K562 (cell line): Measurements from ENCODE around the gene BCO2. TPM values are rescaled to one million over a fixed set of nuclear protein-coding genes. Genes with fewer than 3 reads are reported as not detected.

Experiments used
- ATAC-seq: fragments of 200-7000 bp; cut with Tn5 transposase; 3 replicates; pipeline ENCODE4 v1.9.1; 2020; ENCODE audit warnings: moderate library complexity
- BruUV-seq: library from RNA; stranded (reverse); fragments of 400-500 nt; replicated peaks from 2 replicates; lab custom pipeline; 2021; lab: Mats Ljungman, UMichigan
- CTCF ChIA-PET: fragments of 300-600 bp; formaldehyde crosslinking; extraction: SDS; loops from one replicate; lab custom pipeline; 2021; ENCODE audit warnings: low intra/inter-chr PET ratio; lab: Yijun Ruan, JAX
- POLR2A ChIA-PET: fragments of 300-600, 350-650 bp; sonication (Branson Sonifier 250); formaldehyde crosslinking; extraction: SDS; loops from one replicate; lab custom pipeline; 2021; ENCODE audit warnings: antibody characterized with exemption, inconsistent platforms; lab: Yijun Ruan, JAX
- DNase-seq, 4 experiments: peaks; one replicate each; pipeline versions ENCODE4 v3.0.0 to v3.0.0-alpha.2; 2011 to 2018; ENCODE audit warnings: low spot score in 3 of 4, mixed read lengths in 3 of 4; ENCODE audit errors: extremely low read depth in 1 of 4
- FAIRE-seq: peaks from 2 replicates; lab custom pipeline; 2011; peaks lifted over from hg19 to GRCh38; lab: Jason Lieb, UNC
- H2AFZ ChIP-seq: 2 replicates; pipeline ENCODE4 v1.6.0; 2011; ENCODE audit warnings: low read depth, low read length, control low read depth, inconsistent platforms
- H3K27ac ChIP-seq: fragments of 200-600 bp; 3 replicates; pipeline ENCODE4 v1.8.0; 2011; ENCODE audit warnings: low read depth, mild to moderate bottlenecking, control low read depth, inconsistent platforms, low read length, moderate library complexity, mixed read lengths; ENCODE audit errors: extremely low read depth
- H3K27me3 ChIP-seq, 2 experiments: fragments of 300-600 bp in 1 of 2; 2 replicates in 1 of 2; 3 replicates in 1 of 2; pipeline versions ENCODE4 v1.6.0 to v1.8.0; 2011; ENCODE audit warnings: inconsistent platforms in 2 of 2, low read length in 2 of 2, mild to moderate bottlenecking in 1 of 2, mixed read lengths in 1 of 2, moderate library complexity in 1 of 2; ENCODE audit not compliant: control insufficient read depth in 2 of 2, insufficient read depth in 2 of 2
- H3K36me3 ChIP-seq: fragments of 300-600 bp; 3 replicates; pipeline ENCODE4 v1.8.0; 2011; ENCODE audit warnings: mild to moderate bottlenecking, low read length, inconsistent platforms; ENCODE audit not compliant: control insufficient read depth, insufficient read depth
- H3K4me1 ChIP-seq, 2 experiments: fragments of 200-600 bp in 1 of 2; replicated peaks in 1 of 2; 2 replicates in 1 of 2; 3 replicates in 1 of 2; pipeline versions ENCODE4 v1.5.1 to v1.8.0; 2011; ENCODE audit warnings: inconsistent platforms in 2 of 2, low read length in 2 of 2, mild to moderate bottlenecking in 1 of 2, mixed read lengths in 1 of 2, moderate library complexity in 1 of 2; ENCODE audit not compliant: control insufficient read depth in 2 of 2, insufficient read depth in 2 of 2
- H3K4me2 ChIP-seq: 2 replicates; pipeline ENCODE4 v1.6.1; 2011; ENCODE audit warnings: low read length, control low read depth, inconsistent platforms, mixed read lengths; ENCODE audit not compliant: insufficient read depth
- H3K4me3 ChIP-seq: fragments of 200-600 bp; sonication (generic), shearing (Covaris generic); 2 replicates; pipeline ENCODE4 v1.5.1; 2016; ENCODE audit warnings: control low read depth, inconsistent platforms
- H3K79me2 ChIP-seq: fragments of 200-600 bp; 3 replicates; pipeline ENCODE4 v1.8.0; 2011; ENCODE audit warnings: low read length, inconsistent platforms; ENCODE audit not compliant: control insufficient read depth, insufficient read depth
- H3K9ac ChIP-seq, 2 experiments: 2 replicates each; pipeline versions ENCODE4 v1.6.0 to v1.6.1; 2011; ENCODE audit warnings: low read depth in 2 of 2, low read length in 2 of 2, control low read depth in 1 of 2, inconsistent platforms in 1 of 2, mild to moderate bottlenecking in 1 of 2, mixed read lengths in 1 of 2; ENCODE audit not compliant: insufficient read depth in 1 of 2
- H3K9me1 ChIP-seq: one replicate; pipeline ENCODE4 v1.6.0; 2011; ENCODE audit warnings: inconsistent platforms, mild to moderate bottlenecking, low read length, moderate library complexity; ENCODE audit not compliant: control insufficient read depth, insufficient read depth
- H3K9me3 ChIP-seq: replicated peaks from 2 replicates; pipeline ENCODE4 v1.5.1; 2011; ENCODE audit warnings: low read depth, low read length, inconsistent platforms; ENCODE audit not compliant: control insufficient read depth, insufficient read depth
- H4K20me1 ChIP-seq: replicated peaks from 2 replicates; pipeline ENCODE4 v1.6.1; 2011; ENCODE audit warnings: low read length, inconsistent platforms, mixed read lengths; ENCODE audit not compliant: control insufficient read depth, insufficient read depth
- KHSRP ChIP-seq: fragments of 450-650 bp; IDR thresholded peaks from 2 replicates; pipeline ENCODE4 v1.6.1; 2017
- PRDM10 ChIP-seq: fragments of 450-650 bp; IDR thresholded peaks from 2 replicates; pipeline ENCODE4 v1.6.1; 2018; ENCODE audit not compliant: partially characterized antibody
- SIN3A ChIP-seq, 2 experiments: fragments of 150-350 bp in 1 of 2; IDR thresholded peaks; 2 replicates each; pipeline ENCODE4 v1.6.1; 2011 to 2016; ENCODE audit warnings: borderline replicate concordance in 2 of 2, low read depth in 2 of 2, low read length in 2 of 2, mild to moderate bottlenecking in 2 of 2, moderate library complexity in 2 of 2; ENCODE audit not compliant: control insufficient read depth in 1 of 2
- ZNF445 ChIP-seq: fragments of 250-450 bp; sonication (Bioruptor Pico); IDR thresholded peaks from 2 replicates; pipeline ENCODE4 v1.4.0; 2020; ENCODE audit warnings: low read depth, mild to moderate bottlenecking, moderate library complexity
- whole genome bisulfite sequencing: fragments of 100-300 bp; shearing (Covaris generic); methylation state at CpG from one replicate; pipeline ENCODE4 v1.1.6; 2016; ENCODE audit warnings: low coverage, mixed read lengths; ENCODE audit not compliant: insufficient coverage; ENCODE audit errors: missing lambda C conversion rate; 5-methylcytosine and 5-hydroxymethylcytosine counted together
- in situ Hi-C: fragments of 300-500 bp; cut with MboI; formaldehyde crosslinking; loops from 4 replicates; pipeline ENCODE4 v1.15.0; 2018; ENCODE audit warnings: inconsistent platforms, mixed read lengths
- intact Hi-C: fragments of 100-400 bp; cut with micrococcal nuclease; formaldehyde crosslinking; loops from 2 replicates; pipeline ENCODE4 v1.14.2; 2022
- polyA plus RNA-seq, 8 experiments: library from polyadenylated mRNA; depleted of rRNA in 4 of 8; stranded (reverse) in 5 of 8; unstranded in 3 of 8; fragments of >200 nt; fragmentation: Nextera tagmentation in 2 of 8; fragmentation: Illumina TruSeq in 1 of 8; extraction: Ambion mirVana in 2 of 8; extraction: Trizol in 1 of 8; gene quantifications; 2 replicates each; pipeline versions ENCODE4 v1.2.1 to v1.2.3, GENCODE V29; 2011 to 2014; ENCODE audit warnings: inconsistent platforms in 1 of 8, missing spikeins in 1 of 8
- total RNA-seq, 7 experiments: library from RNA; depleted of rRNA in 6 of 7; stranded (reverse); fragments of >200 nt in 6 of 7; fragmentation: Illumina TruSeq in 2 of 7; extraction: Trizol in 2 of 7; gene quantifications; 2 replicates each; pipeline versions ENCODE4 v1.2.1 to v1.2.3, GENCODE V29; 2011 to 2021; ENCODE audit warnings: low replicate concordance in 1 of 7
- TF ChIP-seq, protein P1 (sequence below): fragments of 450-650 bp; IDR thresholded peaks from 2 replicates; pipeline ENCODE4 v1.6.1; 2017; ENCODE audit warnings: antibody characterized with exemption, mild to moderate bottlenecking

Gene BCO2
- total and polyA plus RNA-seq, 9 of the 15 experiments (the other 6 are each of a cell fraction or from before 2014, with no cell fraction given) = 0.21 to 1.0 (median 0.47) TPM; not detected in 1

DNA sequence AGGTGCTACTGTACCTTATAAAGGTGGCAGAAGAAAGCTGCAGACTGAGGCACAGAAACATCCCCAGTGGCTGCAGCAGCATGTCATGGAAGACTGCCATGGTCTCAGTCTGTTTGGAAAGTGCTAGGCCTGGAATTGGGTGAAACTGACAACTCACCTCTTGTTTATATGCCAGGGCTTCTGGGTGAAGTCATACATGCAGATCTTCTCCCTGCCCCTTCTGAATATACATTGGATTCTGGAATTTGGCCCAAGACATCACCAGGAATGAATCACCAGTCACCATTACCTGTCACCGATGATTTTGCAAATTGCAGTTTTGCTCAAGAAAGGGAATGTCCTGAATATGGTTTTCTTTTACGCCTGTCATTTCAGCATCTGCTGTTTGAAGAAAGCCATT lies 85.2 kb downstream of the BCO2 start, which contains the start of gene PLET1:
PLET1 (minus strand) TSS at position 371 of the 400 bp plus-strand sequence; CDS start at position 100, 271 bp downstream.
- WGBS = 21% methylated on average over 2 of the region's 2 CpGs
- no peaks in the 10 kb centered on the region for H3K9me3 ChIP-seq
- H3K4me3 ChIP-seq = no peak within 1 kb of the TSS
- H3K4me1 ChIP-seq = peaks cover 0 to 2% of the 10 kb centered on the region in 2 experiments; a peak in 3 of 5 replicates
- POLR2A ChIA-PET = interaction anchor here (1.1 kb wide), 1 partner anchor 8 kb away, joined by 3 read pairs; no protein-coding TSS in a partner anchor
- no TSS peak for BruUV-seq
- no peaks in the 10 kb centered on the region; a peak in 2 of 5 replicates for H3K27me3 ChIP-seq
- H3K27ac ChIP-seq = no peak within 1 kb of the TSS
- no peaks in the 10 kb centered on the region for H3K36me3 ChIP-seq
- TF ChIP-seq ZNF445 (no peak), SIN3A (IDR thresholded peaks at IDR 0.05; ENCODE audit: borderline replicate concordance in 2 of 2, control insufficient read depth in 1 of 2, low read depth in 2 of 2, low read length in 2 of 2) (no peak), KHSRP (no peak), PRDM10 (no peak)
- TF ChIP-seq, protein P1, sequence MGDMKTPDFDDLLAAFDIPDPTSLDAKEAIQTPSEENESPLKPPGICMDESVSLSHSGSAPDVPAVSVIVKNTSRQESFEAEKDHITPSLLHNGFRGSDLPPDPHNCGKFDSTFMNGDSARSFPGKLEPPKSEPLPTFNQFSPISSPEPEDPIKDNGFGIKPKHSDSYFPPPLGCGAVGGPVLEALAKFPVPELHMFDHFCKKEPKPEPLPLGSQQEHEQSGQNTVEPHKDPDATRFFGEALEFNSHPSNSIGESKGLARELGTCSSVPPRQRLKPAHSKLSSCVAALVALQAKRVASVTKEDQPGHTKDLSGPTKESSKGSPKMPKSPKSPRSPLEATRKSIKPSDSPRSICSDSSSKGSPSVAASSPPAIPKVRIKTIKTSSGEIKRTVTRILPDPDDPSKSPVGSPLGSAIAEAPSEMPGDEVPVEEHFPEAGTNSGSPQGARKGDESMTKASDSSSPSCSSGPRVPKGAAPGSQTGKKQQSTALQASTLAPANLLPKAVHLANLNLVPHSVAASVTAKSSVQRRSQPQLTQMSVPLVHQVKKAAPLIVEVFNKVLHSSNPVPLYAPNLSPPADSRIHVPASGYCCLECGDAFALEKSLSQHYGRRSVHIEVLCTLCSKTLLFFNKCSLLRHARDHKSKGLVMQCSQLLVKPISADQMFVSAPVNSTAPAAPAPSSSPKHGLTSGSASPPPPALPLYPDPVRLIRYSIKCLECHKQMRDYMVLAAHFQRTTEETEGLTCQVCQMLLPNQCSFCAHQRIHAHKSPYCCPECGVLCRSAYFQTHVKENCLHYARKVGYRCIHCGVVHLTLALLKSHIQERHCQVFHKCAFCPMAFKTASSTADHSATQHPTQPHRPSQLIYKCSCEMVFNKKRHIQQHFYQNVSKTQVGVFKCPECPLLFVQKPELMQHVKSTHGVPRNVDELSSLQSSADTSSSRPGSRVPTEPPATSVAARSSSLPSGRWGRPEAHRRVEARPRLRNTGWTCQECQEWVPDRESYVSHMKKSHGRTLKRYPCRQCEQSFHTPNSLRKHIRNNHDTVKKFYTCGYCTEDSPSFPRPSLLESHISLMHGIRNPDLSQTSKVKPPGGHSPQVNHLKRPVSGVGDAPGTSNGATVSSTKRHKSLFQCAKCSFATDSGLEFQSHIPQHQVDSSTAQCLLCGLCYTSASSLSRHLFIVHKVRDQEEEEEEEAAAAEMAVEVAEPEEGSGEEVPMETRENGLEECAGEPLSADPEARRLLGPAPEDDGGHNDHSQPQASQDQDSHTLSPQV = no peak
- TF ChIP-seq, all 486 proteins: peak for 0
- no peaks in the 10 kb centered on the region for H3K79me2 ChIP-seq
- H4K20me1 ChIP-seq = no peaks in the 10 kb centered on the region
- in situ Hi-C loops (no loop called here), intact Hi-C loops (no loop called here)
- DNase-seq (no peak), FAIRE-seq (no peak), ATAC-seq (no peak)
- H3K9ac ChIP-seq = no peak within 1 kb of the TSS
- CTCF ChIA-PET = no interaction called here
- no peak within 1 kb of the TSS for H2AFZ ChIP-seq
- H3K4me2 ChIP-seq = no peak within 1 kb of the TSS
- H3K9me1 ChIP-seq = no peaks in the 10 kb centered on the region
